Endothelial cell of umbilical vein (primary cell): ENCODE measurements around the gene SPTBN4. TPM values are rescaled to one million over a fixed set of nuclear protein-coding genes. Genes with fewer than 3 reads are reported as not detected.

ENCODE experiments used
- BruUV-seq: library from RNA; stranded (reverse); fragments of 400-500 nt; replicated peaks from 2 replicates; lab custom pipeline; 2021; lab: Mats Ljungman, UMichigan
- CTCF ChIA-PET: fragments of 300-600, 350-600 bp; sonication (Branson Sonifier 250); formaldehyde crosslinking; loops from one replicate; lab custom pipeline; 2021; ENCODE audit warnings: antibody characterized with exemption, inconsistent platforms; lab: Charles Lee
- POLR2A ChIA-PET: fragments of 300-600, 350-600 bp; sonication (Branson Sonifier 250); formaldehyde crosslinking; loops from one replicate; lab custom pipeline; 2021; ENCODE audit warnings: antibody characterized with exemption, inconsistent platforms; lab: Charles Lee
- DNase-seq: peaks from one replicate; pipeline ENCODE4 v3.0.0-alpha.2; 2011; ENCODE audit warnings: low read depth, low spot score
- FAIRE-seq: peaks from 2 replicates; lab custom pipeline; 2011; peaks lifted over from hg19 to GRCh38; lab: Jason Lieb, UNC
- H2AFZ ChIP-seq: 2 replicates; pipeline ENCODE4 v1.6.0; 2012; ENCODE audit warnings: low read depth, low read length, control low read depth, inconsistent platforms
- H3K27ac ChIP-seq: 2 replicates; pipeline ENCODE4 v1.5.1; 2011; ENCODE audit warnings: low read depth, mild to moderate bottlenecking, control low read depth, low read length, moderate library complexity; ENCODE audit not compliant: insufficient read depth
- H3K27me3 ChIP-seq, 2 experiments: 2 replicates each; pipeline versions ENCODE4 v1.6.0 to v1.6.1; 2011; ENCODE audit warnings: low read length in 2 of 2, mixed read lengths in 1 of 2; ENCODE audit not compliant: control insufficient read depth in 2 of 2, insufficient read depth in 2 of 2
- H3K36me3 ChIP-seq, 2 experiments: 2 replicates in 1 of 2; 3 replicates in 1 of 2; pipeline ENCODE4 v1.5.1; 2011; ENCODE audit warnings: low read length in 2 of 2, mild to moderate bottlenecking in 1 of 2, moderate library complexity in 1 of 2; ENCODE audit not compliant: control insufficient read depth in 2 of 2, insufficient read depth in 2 of 2; ENCODE audit errors: extremely low read depth in 1 of 2
- H3K4me1 ChIP-seq: 3 replicates; pipeline ENCODE4 v1.5.1; 2011; ENCODE audit warnings: mild to moderate bottlenecking, low read length; ENCODE audit not compliant: control insufficient read depth, insufficient read depth; ENCODE audit errors: extremely low read depth
- H3K4me2 ChIP-seq: 2 replicates; pipeline ENCODE4 v1.6.1; 2011; ENCODE audit warnings: low read length, control low read depth, mixed read lengths; ENCODE audit not compliant: insufficient read depth
- H3K4me3 ChIP-seq, 3 experiments: fragments of 200-600 bp in 1 of 3; sonication (generic), shearing (Covaris generic) in 1 of 3; replicated peaks in 1 of 3; 2 replicates each; pipeline ENCODE4 v1.5.1; 2011 to 2016; ENCODE audit warnings: control low read depth in 3 of 3, low read length in 3 of 3, mild to moderate bottlenecking in 2 of 3, inconsistent platforms in 1 of 3, low read depth in 1 of 3, moderate library complexity in 1 of 3; ENCODE audit not compliant: insufficient read depth in 1 of 3
- H3K79me2 ChIP-seq: 2 replicates; pipeline ENCODE4 v1.6.0; 2012; ENCODE audit warnings: low read length, inconsistent platforms; ENCODE audit not compliant: control insufficient read depth, insufficient read depth
- H3K9ac ChIP-seq: replicated peaks from 2 replicates; pipeline ENCODE3; 2011; ENCODE audit warnings: low read length, control low read depth; ENCODE audit not compliant: insufficient read depth; ENCODE audit errors: extremely low read depth
- H3K9me1 ChIP-seq: replicated peaks from 3 replicates; pipeline ENCODE4 v1.6.0; 2011; ENCODE audit warnings: mild to moderate bottlenecking, low read length; ENCODE audit not compliant: control insufficient read depth, insufficient read depth; ENCODE audit errors: extremely low read depth
- H3K9me3 ChIP-seq: replicated peaks from 2 replicates; pipeline ENCODE4 v1.5.1; 2012; ENCODE audit warnings: low read length, inconsistent platforms; ENCODE audit not compliant: control insufficient read depth, insufficient read depth
- H4K20me1 ChIP-seq: replicated peaks from 2 replicates; pipeline ENCODE3; 2011; ENCODE audit warnings: mild to moderate bottlenecking, low read length; ENCODE audit not compliant: control insufficient read depth, insufficient read depth; ENCODE audit errors: extremely low read depth
- EZH2 ChIP-seq: IDR thresholded peaks from 2 replicates; pipeline ENCODE4 v1.6.1; 2012; ENCODE audit warnings: borderline replicate concordance, low read depth, mild to moderate bottlenecking, moderate library complexity, low read length, inconsistent platforms; ENCODE audit not compliant: severe bottlenecking
- FOS ChIP-seq: IDR thresholded peaks from 2 replicates; pipeline ENCODE4 v1.6.1; 2011; ENCODE audit warnings: mild to moderate bottlenecking, low read length, moderate library complexity, borderline replicate concordance; ENCODE audit not compliant: insufficient read depth
- GATA2 ChIP-seq: IDR thresholded peaks from 2 replicates; pipeline ENCODE4 v1.7.0; 2011; ENCODE audit warnings: low read depth, mild to moderate bottlenecking, moderate library complexity, mixed read lengths, low read length; ENCODE audit not compliant: insufficient read length, insufficient read depth
- JUN ChIP-seq: IDR thresholded peaks from 2 replicates; pipeline ENCODE4 v1.6.1; 2011; ENCODE audit warnings: borderline replicate concordance, low read depth; ENCODE audit not compliant: insufficient read length, insufficient read depth
- MYC ChIP-seq: IDR thresholded peaks from one replicate; pipeline ENCODE4 v1.6.1; 2011; ENCODE audit warnings: mild to moderate bottlenecking, low read depth, low read length
- POLR2A ChIP-seq: IDR thresholded peaks from 2 replicates; pipeline ENCODE4 v1.6.1; 2012; ENCODE audit warnings: low read depth, mild to moderate bottlenecking, control low read depth, low read length
- POLR2AphosphoS5 ChIP-seq: IDR thresholded peaks from 2 replicates; pipeline ENCODE4 v1.6.1; 2012; ENCODE audit warnings: low read depth, mild to moderate bottlenecking, control low read depth, low read length, moderate library complexity; ENCODE audit not compliant: insufficient read depth
- dilution Hi-C: fragments of 300-500 bp; cut with MboI; formaldehyde crosslinking; loops from one replicate; pipeline ENCODE4 v1.15.0; 2019; ENCODE audit warnings: low sequenced_read_pairs; ENCODE audit not compliant: extremely low pct_ligation_motif_present
- intact Hi-C: fragments of 100-400 bp; cut with micrococcal nuclease; formaldehyde crosslinking; loops from one replicate; pipeline ENCODE4 v1.10.0; 2022
- polyA plus RNA-seq, 4 experiments: library from polyadenylated mRNA; depleted of rRNA in 3 of 4; stranded (reverse) in 3 of 4; unstranded in 1 of 4; fragments of >200 nt; gene quantifications; 2 replicates each; pipeline versions ENCODE4 v1.2.1 to v1.2.3, GENCODE V29; 2011 to 2012; ENCODE audit warnings: missing spikeins in 1 of 4
- total RNA-seq: library from RNA; stranded (reverse); gene quantifications from 2 replicates; pipeline ENCODE4 v1.2.3, GENCODE V29; 2021
- TF ChIP-seq, protein P1 (sequence below): IDR thresholded peaks from 2 replicates; pipeline ENCODE4 v1.6.1; 2011; ENCODE audit not compliant: insufficient read depth, insufficient read length
- TF ChIP-seq, protein P2 (sequence below), 2 donors: IDR thresholded peaks; 1 replicate in 1 of 2; 2 replicates in 1 of 2; pipeline ENCODE4 v1.5.1; 2011; ENCODE audit warnings: low read length in 2 of 2, mild to moderate bottlenecking in 2 of 2, moderate library complexity in 2 of 2, control low read depth in 1 of 2, inconsistent platforms in 1 of 2, low read depth in 1 of 2; ENCODE audit not compliant: insufficient read depth in 1 of 2; ENCODE audit errors: extremely low read depth in 1 of 2

SPTBN4 gene
- total and polyA plus RNA-seq, 2 donors (not counting 3 experiments of a cell fraction or from before 2014, with no cell fraction given): 0.33 TPM; not detected in 1

DNA sequence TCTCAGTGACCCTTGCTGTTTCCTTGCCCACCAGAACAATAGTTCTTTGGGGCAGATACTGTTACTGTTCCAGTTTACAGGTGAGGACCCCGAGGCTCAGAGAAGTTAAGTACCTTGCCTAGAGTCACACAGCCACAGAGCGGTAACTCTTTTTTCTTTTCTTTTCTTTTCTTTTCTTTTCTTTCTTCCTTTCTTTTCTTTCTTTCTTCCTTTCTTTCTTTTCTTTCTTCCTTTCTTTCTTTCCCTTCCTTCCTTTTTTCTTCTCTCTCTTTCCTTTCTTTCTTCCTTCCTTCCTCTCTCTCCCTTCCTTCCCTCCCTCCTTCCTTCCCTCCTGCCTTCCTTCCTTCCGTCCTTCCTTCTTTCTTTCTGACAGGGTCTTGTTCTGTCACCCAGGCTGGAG lies 48.8 kb upstream of the SPTBN4 start:
- Histone ChIP-seq H4K20me1 (no peaks in the 10 kb centered on the region), H3K9me3 (no peaks in the 10 kb centered on the region), H3K9me1 (no peaks in the 10 kb centered on the region), H3K4me1 (peaks cover 19% of the 10 kb centered on the region), H2AFZ (no peak overlapping the region), H3K27ac (no peak overlapping the region), H3K4me3 (no peak overlapping the region), H3K79me2 (peaks cover 9% of the 10 kb centered on the region), H3K4me2 (no peak overlapping the region), H3K36me3 (peaks cover 6 to 7% of the 10 kb centered on the region in 2 experiments), H3K9ac (no peak overlapping the region), H3K27me3 (no peaks in the 10 kb centered on the region)
- BruUV-seq: no TSS peak
- FAIRE-seq (no peak), DNase-seq (no peak)
- dilution Hi-C loops: no loop called here
- intact Hi-C loops: no loop called here
- TF ChIP-seq FOS: no peak
- no peak for TF ChIP-seq POLR2AphosphoS5
- TF ChIP-seq MYC: no peak
- no peak for TF ChIP-seq JUN
- TF ChIP-seq, protein P1, sequence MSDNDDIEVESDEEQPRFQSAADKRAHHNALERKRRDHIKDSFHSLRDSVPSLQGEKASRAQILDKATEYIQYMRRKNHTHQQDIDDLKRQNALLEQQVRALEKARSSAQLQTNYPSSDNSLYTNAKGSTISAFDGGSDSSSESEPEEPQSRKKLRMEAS: no peak
- no peak for TF ChIP-seq POLR2A
- TF ChIP-seq GATA2: no peak
- TF ChIP-seq, protein P2, sequence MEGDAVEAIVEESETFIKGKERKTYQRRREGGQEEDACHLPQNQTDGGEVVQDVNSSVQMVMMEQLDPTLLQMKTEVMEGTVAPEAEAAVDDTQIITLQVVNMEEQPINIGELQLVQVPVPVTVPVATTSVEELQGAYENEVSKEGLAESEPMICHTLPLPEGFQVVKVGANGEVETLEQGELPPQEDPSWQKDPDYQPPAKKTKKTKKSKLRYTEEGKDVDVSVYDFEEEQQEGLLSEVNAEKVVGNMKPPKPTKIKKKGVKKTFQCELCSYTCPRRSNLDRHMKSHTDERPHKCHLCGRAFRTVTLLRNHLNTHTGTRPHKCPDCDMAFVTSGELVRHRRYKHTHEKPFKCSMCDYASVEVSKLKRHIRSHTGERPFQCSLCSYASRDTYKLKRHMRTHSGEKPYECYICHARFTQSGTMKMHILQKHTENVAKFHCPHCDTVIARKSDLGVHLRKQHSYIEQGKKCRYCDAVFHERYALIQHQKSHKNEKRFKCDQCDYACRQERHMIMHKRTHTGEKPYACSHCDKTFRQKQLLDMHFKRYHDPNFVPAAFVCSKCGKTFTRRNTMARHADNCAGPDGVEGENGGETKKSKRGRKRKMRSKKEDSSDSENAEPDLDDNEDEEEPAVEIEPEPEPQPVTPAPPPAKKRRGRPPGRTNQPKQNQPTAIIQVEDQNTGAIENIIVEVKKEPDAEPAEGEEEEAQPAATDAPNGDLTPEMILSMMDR (IDR thresholded peaks at IDR 0.05; ENCODE audit: extremely low read depth in 1 of 2, insufficient read depth in 1 of 2, low read depth in 1 of 2, low read length in 2 of 2): no peak
- no peak for TF ChIP-seq EZH2
- POLR2A ChIA-PET: no interaction called here
- CTCF ChIA-PET: interaction anchor here (3.7 kb wide), 1 partner anchor 47 kb away, joined by 43 read pairs; the partner anchor contains the start of genes BLVRB and SPTBN4
